CD4-positive, alpha-beta T cell treated with Interleukin-4 for 4 hours (primary cell): Measurements from ENCODE around the gene PTPN3.

Source experiments
- DNase-seq: peaks from one replicate; pipeline ENCODE4 v3.0.0-alpha.2; 2020

The PTPN3 gene

GRCh38 chr9:109335121-109335520 lies 163.0 kb downstream of the PTPN3 start:
- DNase-seq: no peak

GRCh38 chr9:109331353-109331752 lies 166.8 kb downstream of the PTPN3 start:
- no peak for DNase-seq

- DNase-seq: no peak
Measured at GRCh38 chr9:109329638-109330258, 168.4 kb downstream of the PTPN3 start.

DNA sequence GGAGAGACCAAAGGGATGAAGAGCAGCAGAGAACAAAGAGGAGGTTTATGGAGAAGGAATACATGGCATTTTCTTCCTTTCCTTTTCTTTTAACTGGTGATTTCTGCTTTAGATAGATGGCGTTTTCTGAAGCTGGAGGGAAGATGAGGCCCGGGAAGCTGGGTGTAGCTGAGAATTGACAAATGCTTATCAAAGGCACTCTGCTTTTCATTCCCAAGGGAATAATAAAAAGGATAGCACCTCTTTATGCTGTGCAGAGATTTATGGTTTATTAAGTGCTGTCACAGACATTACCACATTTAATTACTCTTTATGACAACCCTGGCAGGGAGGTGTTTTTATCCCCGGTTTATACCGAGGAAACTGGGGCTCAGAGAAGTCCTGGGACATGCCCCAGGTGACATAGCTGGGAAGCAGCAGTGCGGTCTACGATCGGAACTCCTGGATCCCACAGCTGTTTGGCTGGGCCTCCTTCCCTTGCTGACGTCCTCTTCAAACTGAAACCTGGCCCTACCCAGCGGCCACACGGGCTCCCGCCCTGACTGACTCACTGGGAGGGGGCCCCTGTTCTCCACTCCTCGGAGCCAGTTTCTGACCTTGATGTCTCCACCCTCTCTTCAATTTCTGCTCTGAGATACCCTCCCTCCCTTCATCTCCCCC lies 169.0 kb downstream of the PTPN3 start:
- DNase-seq: no peak
